ENCODE results near the gene MAP2K3. TPM values are rescaled to one million over a fixed set of nuclear protein-coding genes. Genes with fewer than 3 reads are reported as not detected.

The MAP2K3 gene
- polyA plus RNA-seq, 1 donor from 2014 or later, result 5.3 TPM

- H3K79me2 ChIP-seq (replicated peaks; ENCODE audit: insufficient read depth, low read length), result no peaks in the 10 kb centered on the region
- no peak overlapping the region for H3K27ac ChIP-seq (ENCODE audit: low read length)
- H3K4me3 ChIP-seq (ENCODE audit: low read length), result no peak overlapping the region
- no peaks in the 10 kb centered on the region for H3K27me3 ChIP-seq (ENCODE audit: insufficient read depth, low read depth, low read length)
- TF ChIP-seq CTCF (IDR thresholded peaks at IDR 0.05; ENCODE audit: poor library complexity, severe bottlenecking), result no peak
- no peak for TF ChIP-seq TAF1 (IDR thresholded peaks at IDR 0.05; ENCODE audit: low read depth)
- no peak for TF ChIP-seq EZH2 (IDR thresholded peaks at IDR 0.05; ENCODE audit: borderline replicate concordance, insufficient read depth, low read length, poor library complexity, severe bottlenecking)
- no peak for TF ChIP-seq RAD21 (conservative IDR thresholded peaks at IDR 0.05)
- TF ChIP-seq REST (IDR thresholded peaks at IDR 0.05; ENCODE audit: borderline replicate concordance), result no peak
- TF ChIP-seq EP300 (conservative IDR thresholded peaks at IDR 0.05; ENCODE audit: poor library complexity, severe bottlenecking), result no peak
- no peak for TF ChIP-seq MXI1 (conservative IDR thresholded peaks at IDR 0.05; ENCODE audit: poor library complexity, severe bottlenecking)
- no peak for TF ChIP-seq POLR2AphosphoS5 (IDR thresholded peaks at IDR 0.05)
- no peak for TF ChIP-seq SMC3 (conservative IDR thresholded peaks at IDR 0.05; ENCODE audit: poor library complexity)
- H3F3A ChIP-seq (ENCODE audit: insufficient read depth, low read length, poor library complexity, severe bottlenecking), result no peaks in the 10 kb centered on the region
- H3K4me2 ChIP-seq (ENCODE audit: low read length), result no peak overlapping the region
- H3K9me2 ChIP-seq (ENCODE audit: insufficient read depth, low read length), result no peaks in the 10 kb centered on the region
- no peaks in the 10 kb centered on the region for H4K20me1 ChIP-seq (ENCODE audit: insufficient read depth)
- H2AFZ ChIP-seq (ENCODE audit: low read depth, low read length), result no peak overlapping the region
- H3K36me3 ChIP-seq (ENCODE audit: insufficient read depth, low read length), result no peaks in the 10 kb centered on the region
- no peak overlapping the region for H3K9ac ChIP-seq (ENCODE audit: low read length)
- H3K9me3 ChIP-seq (ENCODE audit: low read length), result no peaks in the 10 kb centered on the region
These were observed 11.8 kb downstream of the MAP2K3 start for GRCh38 chr17:21296097-21297025.

GRCh38 chr17:21297026-21297520 lies 12.6 kb downstream of the MAP2K3 start:
- Histone ChIP-seq H3K36me3 (ENCODE audit: insufficient read depth, low read length) (no peaks in the 10 kb centered on the region), H3K27ac (ENCODE audit: low read length) (no peak overlapping the region), H3K4me3 (ENCODE audit: low read length) (no peak overlapping the region), H3K27me3 (ENCODE audit: insufficient read depth, low read depth, low read length) (no peaks in the 10 kb centered on the region), H3K9me3 (ENCODE audit: low read length) (no peaks in the 10 kb centered on the region), H3K79me2 (replicated peaks; ENCODE audit: insufficient read depth, low read length) (no peaks in the 10 kb centered on the region), H3K9ac (ENCODE audit: low read length) (no peak overlapping the region), H3K9me2 (ENCODE audit: insufficient read depth, low read length) (no peaks in the 10 kb centered on the region), H3K4me2 (ENCODE audit: low read length) (no peak overlapping the region), H3F3A (ENCODE audit: insufficient read depth, low read length, poor library complexity, severe bottlenecking) (no peaks in the 10 kb centered on the region), H2AFZ (ENCODE audit: low read depth, low read length) (no peak overlapping the region), H4K20me1 (ENCODE audit: insufficient read depth) (no peaks in the 10 kb centered on the region)
- TF ChIP-seq SMC3 (conservative IDR thresholded peaks at IDR 0.05; ENCODE audit: poor library complexity) (no peak), REST (IDR thresholded peaks at IDR 0.05; ENCODE audit: borderline replicate concordance) (no peak), EZH2 (IDR thresholded peaks at IDR 0.05; ENCODE audit: borderline replicate concordance, insufficient read depth, low read length, poor library complexity, severe bottlenecking) (no peak), EP300 (conservative IDR thresholded peaks at IDR 0.05; ENCODE audit: poor library complexity, severe bottlenecking) (no peak), TAF1 (IDR thresholded peaks at IDR 0.05; ENCODE audit: low read depth) (no peak), CTCF (IDR thresholded peaks at IDR 0.05; ENCODE audit: poor library complexity, severe bottlenecking) (no peak), RAD21 (conservative IDR thresholded peaks at IDR 0.05) (no peak), MXI1 (conservative IDR thresholded peaks at IDR 0.05; ENCODE audit: poor library complexity, severe bottlenecking) (no peak), POLR2AphosphoS5 (IDR thresholded peaks at IDR 0.05) (no peak)

Data from neural cell (in vitro differentiated cells).